SHP77 treated with DMSO at 0.1 percent for 48 hours (cell line): Measurements from ENCODE around the gene HMHB1.

ENCODE experiments used
- DNase-seq: peaks from one replicate; lab custom pipeline; 2025; lab: John Stamatoyannopoulos, UW

HMHB1 gene

DNA sequence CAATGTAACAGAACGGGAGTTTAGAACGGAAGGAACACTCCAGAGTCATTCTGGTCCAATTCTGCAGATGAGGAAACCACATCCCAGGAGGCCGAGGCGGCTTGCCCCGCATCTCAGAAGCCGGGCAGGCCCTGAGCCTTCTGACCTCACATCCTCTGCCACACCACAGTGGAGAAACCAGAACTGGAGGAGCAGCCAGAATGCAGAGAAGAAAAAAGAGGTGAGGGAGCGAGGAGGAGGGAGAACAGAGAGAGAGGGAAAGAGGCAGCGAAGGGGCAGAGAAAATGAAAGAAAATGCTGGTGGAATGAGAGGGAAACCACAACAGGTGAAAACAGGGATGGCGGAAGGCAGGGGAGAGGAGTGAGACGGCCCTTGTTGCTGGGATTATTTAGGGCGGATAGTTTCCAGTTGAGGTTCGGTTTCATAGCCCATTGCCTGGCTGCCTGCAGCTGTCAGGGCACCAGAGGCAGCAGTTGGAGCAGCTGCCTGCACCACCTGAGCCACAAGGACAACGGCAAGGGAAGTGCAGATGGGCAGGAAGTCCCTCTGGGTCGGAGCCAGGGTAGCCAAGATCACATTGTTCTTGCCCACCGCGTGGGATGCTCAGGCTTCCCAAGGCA lies at the start of gene HMHB1:
Gene HMHB1, plus strand, starts transcription at position 77 of the 621 bp plus-strand sequence.
- peak; percentile 83 for DNase-seq

DNA sequence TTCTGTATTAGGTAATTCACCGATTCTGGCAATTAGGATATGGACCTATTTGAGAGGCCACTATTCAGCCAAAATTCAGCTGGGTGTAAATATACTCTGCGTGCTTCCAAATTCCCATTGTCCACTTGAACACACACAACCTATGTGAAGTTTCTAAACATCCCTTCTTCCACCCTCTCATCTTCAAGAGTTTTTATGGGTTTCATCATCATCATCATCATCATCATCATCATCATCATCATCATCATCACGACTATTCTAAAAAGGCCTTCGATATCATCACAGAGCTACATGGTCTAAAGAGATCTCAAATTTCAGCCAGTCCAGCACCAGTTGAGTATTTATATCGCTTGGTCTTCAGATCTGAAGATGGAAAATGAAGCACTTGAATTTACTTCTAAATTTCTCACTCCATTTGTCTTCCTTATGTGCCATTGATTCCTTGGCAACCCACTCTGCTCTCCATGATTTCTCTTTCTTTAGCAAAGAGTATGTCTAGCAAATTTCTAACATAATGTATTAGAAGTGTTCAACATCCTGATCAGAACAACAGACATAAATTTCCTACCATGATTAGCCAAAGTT lies 49.2 kb upstream of the HMHB1 start:
- DNase-seq: no peak

DNA sequence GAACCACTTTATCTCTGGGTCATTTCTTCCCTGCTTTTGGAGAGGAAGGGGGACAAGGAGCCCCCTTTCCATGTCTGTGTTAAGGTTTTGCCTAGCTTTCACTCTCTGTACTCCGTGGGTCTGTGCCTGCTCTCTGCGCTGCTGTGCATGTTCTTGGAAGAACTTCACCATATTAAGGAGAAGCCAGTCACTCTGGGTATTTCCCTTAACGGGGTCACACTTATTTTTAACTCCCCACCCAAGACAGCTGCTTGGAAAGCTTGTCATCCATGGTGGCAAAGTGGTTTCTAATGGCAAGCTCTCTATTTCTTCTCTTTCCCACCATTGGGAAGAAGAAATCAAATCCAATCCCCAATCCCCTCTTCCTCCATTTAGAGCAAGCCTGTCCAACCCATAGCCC lies 44.8 kb upstream of the HMHB1 start:
- DNase-seq: no peak

DNA sequence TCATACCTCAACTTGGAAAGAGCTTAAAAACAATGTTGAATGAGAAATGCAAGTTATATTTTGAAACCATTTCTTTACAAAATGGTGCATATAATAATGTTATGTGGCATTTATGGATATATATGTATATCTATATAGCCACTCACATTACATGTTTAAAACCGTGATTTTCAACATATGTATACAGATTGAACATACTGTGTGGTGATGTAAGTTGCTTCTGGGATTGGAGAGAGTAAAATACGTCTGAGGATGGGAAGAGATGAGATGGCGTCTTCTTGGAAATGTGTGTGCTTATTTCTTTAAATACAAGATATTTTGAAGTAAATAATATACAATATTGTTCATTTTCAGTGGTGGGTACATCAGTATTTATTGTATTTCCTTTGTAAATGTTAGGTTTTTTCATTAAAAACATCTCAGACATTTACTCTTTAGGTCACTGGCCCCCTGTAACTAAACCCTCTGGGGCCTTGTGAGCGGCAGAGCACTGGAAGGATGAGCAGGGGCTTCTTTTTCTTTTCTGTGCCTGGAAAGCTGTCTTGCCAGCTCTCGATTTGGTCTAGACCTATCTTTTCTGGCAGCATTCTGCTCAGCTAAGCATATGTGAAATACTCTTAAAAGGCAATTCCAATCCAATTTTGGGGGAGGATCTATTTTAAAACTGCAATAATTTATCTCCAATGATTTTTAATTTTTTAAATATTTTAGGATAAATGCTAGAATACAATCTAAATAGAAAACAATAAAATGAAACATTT lies 42.8 kb upstream of the HMHB1 start:
- no peak for DNase-seq

DNA sequence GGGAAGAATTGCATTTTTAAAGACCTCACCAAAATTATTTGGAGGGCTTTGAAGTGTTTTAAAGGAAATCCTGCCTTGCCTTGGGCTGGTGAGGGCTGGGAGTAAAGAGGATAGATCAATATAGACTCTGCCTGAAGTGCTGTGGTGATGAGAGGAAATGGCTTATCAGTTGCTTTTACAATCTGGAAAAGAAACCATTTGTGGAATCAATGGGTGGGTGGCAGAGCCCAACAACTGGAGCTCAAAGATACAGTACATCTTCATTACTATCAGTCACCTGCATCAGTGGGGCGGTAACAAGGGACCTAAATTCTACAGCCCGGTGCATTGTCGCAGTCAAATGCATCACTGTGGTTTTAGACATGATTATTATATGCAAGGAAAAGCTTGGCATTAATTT lies 41.5 kb upstream of the HMHB1 start:
- no peak for DNase-seq

DNA sequence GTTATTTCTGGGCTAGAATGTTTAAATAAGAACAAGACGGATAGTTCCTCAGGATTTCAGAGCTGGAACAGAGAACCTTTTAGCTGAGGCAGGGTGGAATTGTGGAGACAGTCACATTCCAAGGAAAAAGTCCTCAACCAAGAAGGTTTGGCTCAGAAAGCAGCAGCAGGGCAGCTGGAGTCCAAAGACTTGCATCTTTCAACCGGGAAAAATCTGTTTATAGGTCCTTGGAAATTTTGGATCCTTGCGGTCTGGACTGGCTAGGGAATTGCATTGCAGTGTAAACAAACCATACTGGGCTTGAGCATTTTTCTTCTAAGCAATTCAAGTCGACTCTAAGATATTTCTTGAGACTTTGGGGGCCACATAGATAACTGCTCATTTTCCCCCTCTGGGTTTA lies 40.8 kb upstream of the HMHB1 start:
- DNase-seq: no peak

DNA sequence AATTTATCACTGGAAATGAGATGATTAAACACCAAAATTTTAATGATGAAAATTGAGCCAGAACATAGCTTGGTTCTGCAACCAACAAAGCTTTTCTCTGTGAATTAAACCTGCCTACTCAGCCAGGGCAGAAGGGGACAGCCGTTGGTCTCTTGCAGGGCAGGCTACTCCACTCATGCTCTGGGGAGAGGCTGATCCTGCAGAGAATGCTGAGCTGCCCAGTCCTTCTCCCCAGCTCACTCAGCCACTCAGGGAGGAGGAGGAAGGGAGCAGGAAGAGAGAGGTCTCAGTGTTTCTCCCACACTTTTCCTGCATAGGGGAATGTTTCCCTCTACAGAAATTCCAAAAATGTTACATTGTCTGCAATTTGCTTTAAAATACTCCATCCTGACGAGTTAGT lies 40.4 kb upstream of the HMHB1 start:
- DNase-seq: no peak

DNA sequence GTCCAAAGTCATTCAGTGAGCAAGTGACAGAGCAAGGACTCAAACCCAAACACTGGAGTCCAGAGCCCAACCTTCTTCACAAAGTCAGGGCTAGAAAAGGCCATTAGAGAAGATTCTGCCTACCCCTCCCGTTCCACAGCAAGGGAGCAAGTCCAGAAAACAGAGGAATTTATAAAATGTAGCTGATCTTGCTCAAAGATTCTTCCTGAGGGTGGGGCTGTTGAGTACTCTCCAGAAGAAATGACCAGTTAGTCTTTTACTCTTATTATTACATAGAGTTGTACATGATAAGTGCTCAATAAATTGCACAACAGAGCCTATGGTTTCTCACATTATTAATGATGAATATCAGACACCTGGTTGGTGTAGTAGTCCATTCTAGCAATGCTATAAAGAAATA lies 39.3 kb upstream of the HMHB1 start:
- no peak for DNase-seq

DNA sequence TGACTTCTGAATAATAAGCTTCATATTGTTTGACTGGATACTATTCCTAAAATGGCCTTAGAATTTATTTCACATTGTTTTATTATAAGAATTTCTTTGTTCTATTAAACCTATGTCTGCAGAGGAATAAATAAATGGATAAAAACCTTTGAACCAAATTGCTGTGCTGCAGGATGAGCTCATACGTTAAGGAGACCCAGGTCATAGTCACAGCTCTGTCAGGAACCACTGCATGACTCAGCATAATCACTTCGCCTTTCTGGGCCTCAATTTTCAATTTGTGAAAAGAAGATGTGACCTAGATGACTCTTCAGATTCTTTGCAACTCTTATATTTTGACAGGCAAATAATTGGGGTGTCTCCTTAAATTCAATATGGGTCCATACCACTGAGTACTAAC lies 36.7 kb upstream of the HMHB1 start:
- DNase-seq: no peak

DNA sequence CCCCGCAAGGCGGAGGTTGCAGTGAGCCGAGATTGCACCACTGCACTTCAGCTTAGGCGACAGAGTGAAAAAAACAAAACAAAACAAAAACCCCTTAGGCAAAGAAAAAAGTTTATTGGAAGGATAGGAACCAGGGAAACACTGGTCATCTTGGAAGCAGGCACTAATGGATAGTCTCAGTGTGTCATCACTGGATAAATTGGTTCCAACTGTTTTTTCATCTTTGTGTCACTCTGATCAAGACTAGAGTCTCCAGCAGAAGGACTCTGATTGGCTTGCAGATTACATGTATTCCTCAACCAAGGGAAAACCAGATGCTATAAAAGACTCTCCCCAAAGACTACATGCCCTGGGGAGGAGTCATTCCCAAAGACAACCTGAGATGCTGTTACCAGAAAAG lies 35.0 kb upstream of the HMHB1 start:
- DNase-seq: no peak

DNA sequence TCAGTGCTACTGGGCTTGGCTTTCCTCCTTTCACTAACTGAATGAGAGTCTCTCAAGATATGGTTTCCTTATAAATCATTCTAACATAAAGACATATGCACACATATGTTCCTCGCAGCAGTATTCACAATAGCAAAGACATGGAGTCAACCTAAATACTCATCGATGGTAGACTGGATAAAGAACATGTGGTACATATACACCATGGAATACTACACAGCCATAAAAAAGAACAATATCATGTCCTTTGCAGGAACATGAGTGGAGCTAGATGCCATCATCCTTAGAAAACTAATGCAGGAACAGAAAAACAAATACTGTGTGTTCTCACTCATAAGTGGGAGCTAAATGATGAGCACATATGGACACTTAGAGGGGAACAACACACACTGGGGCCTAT lies 32.5 kb upstream of the HMHB1 start:
- DNase-seq: no peak

DNA sequence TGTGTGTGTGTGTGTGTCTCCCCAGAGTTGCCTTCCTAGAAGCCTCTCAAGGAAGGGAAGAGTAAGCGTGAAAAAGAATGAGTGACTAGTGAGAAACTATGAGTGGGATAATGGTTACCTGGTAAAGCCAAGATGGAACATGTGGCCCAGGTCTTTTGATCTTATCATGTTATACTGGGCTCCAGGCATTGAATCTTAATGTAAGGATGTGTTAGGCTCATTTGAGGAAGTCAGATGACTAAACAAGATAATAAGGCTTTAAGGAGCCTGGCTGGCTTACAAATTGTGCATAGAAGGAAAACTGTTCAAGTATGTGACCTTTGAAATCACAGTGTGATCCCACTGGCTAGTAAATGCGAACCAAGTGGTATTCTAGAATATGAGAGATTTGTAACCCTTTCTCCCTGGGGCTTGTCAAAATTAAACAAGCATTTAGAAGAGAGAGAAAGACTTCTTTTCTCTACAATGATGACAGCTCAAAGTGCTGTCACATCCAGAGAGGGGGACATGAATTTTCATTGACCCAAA lies 29.9 kb upstream of the HMHB1 start:
- DNase-seq: no peak

DNA sequence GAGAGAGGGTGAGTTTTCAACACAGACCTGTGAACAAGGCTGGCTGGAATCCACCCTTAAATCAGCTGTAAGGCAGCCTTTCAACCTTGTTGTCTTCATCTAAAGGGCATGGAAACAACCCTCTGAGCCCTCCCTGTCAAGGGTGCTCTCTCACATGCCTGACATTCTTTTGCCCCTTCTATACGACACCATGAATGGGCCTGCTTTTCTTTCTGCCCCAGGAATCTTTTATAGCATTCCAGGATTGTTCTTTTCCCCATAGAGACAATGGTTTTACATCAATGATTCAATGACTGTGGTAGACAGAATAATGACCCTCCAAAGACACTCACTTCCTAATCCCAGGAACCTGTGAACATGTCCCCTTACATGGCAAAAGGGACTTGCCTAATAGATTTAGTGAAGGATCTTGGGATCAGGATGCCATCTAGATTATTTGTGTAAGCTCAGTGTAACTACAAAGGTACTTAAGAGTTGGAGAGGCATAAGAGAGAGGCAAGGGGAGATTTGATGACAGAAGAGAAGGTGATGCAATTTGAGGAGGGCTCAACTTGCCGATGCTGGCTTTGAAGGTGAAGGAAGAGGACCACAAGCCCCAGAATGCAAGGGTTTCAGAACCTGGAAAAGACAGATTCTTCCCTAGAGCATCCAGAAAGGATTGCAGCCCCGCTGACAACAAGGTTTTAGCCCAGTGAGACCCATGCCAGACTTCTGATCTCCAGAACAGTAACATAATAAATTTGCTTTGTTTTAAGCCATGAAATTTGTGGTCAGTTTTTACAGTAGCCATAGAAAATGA lies 29.2 kb upstream of the HMHB1 start:
- DNase-seq: no peak

DNA sequence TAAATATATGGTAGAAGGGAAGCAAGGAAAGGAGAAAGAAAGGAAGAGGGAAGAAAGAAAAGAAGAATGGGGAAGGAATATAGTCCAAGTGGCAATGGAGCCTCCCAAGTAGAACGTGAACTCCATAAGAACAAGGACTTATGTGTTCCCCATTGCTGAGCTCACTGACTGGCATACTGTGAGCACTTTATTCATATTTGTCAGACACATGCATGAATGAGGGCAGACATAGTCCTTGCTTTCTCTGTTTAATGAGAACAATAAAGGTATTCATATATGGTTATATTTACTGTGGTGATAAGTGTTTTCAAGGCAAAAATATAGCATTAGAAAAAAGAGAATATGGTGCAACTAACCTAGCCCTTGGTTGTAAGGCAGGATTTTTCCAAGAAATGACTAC lies 23.6 kb upstream of the HMHB1 start:
- DNase-seq: no peak

DNA sequence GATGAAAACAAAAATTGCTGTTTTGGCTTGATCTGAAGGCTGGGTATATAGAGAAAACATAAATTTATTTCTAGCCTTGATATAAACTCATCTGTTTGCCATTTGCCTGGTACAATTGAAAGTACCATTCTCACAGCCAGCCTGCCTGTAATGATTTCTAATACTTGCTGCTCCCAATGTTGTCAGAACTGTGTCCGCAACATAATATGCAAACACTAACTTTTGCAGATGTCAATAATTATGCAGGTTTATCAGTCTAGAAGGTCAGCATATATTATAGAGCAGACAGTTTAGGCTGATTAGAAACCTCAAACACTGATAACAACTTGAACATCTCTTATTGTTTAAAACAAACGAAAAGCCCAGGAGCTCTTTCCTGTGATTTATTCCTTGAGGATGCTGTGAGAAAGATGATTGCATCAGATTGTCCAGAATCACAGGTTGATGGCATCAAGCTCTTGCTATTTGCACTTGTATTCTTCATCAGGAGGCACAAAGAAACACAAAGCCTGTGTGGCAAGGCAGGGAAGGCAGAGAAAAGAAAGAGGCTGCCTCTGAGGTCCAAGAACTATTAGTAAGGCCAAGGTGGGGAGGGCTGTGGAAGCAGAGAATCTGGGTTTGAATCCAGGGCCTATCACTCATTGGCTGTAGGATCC lies 21.4 kb upstream of the HMHB1 start:
- no peak for DNase-seq

DNA sequence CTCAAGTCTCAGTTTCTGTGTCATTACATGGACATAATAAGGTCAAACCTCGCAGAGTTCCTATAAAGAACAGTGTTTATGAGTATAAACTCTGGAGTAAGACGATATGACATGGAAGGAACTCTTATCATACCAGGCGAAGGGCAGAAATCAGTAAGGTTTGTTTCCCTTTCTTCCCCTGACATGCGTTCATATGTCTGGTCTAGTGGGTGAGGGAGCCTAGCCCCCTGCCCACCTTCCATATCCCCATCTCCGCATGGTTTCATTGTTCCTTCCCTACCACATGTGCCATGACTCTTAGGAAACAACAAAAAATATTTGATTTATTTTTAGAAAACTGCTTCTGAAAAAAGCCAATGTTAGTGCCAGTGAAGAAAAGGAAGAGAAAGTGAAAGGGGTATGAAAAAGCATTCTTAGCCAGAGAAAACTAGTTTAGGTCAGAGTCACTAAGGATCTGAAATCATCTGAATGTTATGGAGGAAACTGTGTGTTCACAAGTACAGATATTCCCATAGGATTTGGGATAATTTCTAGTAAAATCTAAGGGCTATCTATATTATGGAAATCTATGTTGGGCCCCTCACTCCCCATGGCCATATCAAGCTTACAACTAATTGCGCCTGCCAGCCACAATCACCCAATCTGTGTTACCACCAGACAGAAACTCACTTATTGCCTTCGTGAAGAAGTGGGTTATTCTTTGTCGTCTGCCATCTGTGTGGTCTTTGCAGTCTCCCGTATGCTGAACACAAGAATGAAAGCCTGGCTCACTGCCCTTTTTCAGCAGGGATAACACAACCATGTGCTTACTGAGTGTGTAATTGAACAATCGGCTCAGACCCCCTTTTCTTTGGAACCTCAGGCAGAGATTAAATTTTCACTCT lies 19.9 kb upstream of the HMHB1 start:
- no peak for DNase-seq

DNA sequence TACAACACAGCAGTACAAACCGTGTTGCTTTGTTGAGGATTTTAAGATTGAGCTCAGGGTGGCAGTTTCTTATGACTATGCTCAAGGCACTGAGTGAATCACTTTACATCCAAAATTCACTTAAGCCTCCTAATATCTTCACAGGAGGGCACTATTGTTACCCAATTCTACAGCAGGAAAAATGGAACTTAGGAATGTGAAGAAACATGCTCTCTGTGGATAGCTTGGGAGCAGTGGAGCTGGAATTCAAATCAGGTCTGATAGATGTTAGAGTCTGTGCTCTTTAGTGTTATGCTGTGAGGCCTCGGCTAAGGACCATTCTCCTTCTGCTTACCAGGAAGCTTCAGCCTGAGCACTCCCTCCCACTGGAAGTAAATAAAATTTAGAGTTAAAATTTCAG lies 18.7 kb upstream of the HMHB1 start:
- no peak for DNase-seq

DNA sequence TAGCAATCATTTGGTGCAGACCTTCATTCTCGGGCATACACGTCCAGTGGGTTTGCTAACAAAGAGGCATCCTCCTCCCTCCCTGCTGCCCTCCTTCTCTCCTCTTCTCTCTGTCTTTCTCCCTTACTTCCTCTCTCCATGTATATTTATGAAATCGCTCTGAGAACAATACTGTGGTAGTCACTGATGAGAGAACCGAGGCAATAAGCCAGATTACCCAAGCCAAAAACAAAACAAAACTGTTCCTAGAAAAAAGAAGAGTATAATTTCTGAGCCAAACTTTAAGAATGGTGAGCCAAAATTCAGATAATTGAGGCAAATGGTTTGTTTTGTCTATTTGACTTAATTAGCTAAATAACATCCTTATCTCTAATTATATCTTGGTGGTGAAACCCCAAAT lies 15.8 kb upstream of the HMHB1 start:
- no peak for DNase-seq

DNA sequence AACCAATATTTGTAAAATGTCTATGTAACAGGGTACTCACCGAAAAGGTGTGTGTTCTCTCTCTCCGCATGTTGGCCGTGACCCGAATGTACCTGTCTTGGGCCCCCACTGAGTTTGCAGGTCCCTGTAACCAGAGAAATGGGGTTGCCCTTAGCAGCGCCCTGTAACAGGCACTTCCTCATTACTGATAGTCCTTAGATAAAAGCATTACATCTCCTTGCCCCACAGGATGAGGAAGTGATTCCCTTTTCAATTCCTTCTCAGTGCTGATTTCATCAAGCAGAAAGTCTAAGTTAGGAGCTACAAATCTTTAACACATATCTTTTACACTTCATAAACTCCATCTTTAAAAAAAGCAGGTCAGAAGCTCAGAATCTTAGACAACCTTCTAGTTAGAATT lies 15.2 kb upstream of the HMHB1 start:
- no peak for DNase-seq

DNA sequence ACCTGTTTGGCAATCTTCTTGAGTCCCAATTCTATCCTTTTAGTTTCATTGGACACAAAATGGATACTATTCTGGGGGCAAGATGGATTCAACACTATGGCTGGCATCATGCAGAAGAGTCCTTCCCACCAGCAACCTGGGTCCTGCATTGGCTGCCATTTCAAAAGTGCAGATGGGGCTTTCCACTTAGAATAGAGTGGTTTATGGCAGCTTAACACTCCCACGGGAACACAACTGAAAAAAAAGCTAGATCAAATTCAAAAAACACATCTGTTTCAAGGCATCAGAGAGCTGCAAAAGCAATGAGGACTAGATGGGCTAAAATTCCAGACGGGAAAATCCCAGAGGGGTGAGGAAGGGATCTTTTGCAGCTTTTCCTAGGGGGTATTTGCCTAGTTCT lies 11.2 kb upstream of the HMHB1 start:
- no peak for DNase-seq
